Suprapubic skin (tissue), 4 donors: ENCODE data around the gene GNAZ. TPM values are rescaled to one million over a fixed set of nuclear protein-coding genes. Genes with fewer than 3 reads are reported as not detected.
A peak's percentile ranks its signal among the peaks of the same experiment; 100 is the strongest.
"Not testable (repeated sequence)": the region's sequence is repeated elsewhere in the genome, so short reads cannot be mapped to it uniquely, and the experiment has no call there.

ENCODE experiments used
- DNase-seq, 2 donors: peaks; one replicate each; pipeline ENCODE4 v3.0.0-alpha.2; 2019; ENCODE audit warnings: low spot score in 2 of 2
- H3K27ac ChIP-seq: fragments of 200-600 bp; sonication (generic); one replicate; pipeline ENCODE4 v1.5.1; 2019
- H3K27me3 ChIP-seq: fragments of 200-600 bp; sonication (generic); one replicate; pipeline ENCODE4 v1.5.1; 2019
- H3K36me3 ChIP-seq: fragments of 200-600 bp; sonication (generic); one replicate; pipeline ENCODE4 v1.5.1; 2019
- H3K4me1 ChIP-seq: fragments of 200-600 bp; sonication (generic); one replicate; pipeline ENCODE4 v1.5.1; 2019
- H3K4me3 ChIP-seq: fragments of 200-600 bp; sonication (generic); one replicate; pipeline ENCODE4 v1.5.1; 2019; ENCODE audit warnings: mild to moderate bottlenecking
- H3K9me3 ChIP-seq: fragments of 200-600 bp; sonication (generic); one replicate; pipeline ENCODE4 v1.5.1; 2019
- CTCF ChIP-seq, 2 donors: fragments of 200-600 bp in 1 of 2; fragments of 450-650 bp in 1 of 2; sonication (generic) in 1 of 2; IDR thresholded peaks; one replicate each; pipeline ENCODE4 v1.5.1; 2016 to 2019; ENCODE audit warnings: antibody characterized with exemption in 2 of 2, mild to moderate bottlenecking in 1 of 2, moderate library complexity in 1 of 2
- EP300 ChIP-seq: sonication (generic); formaldehyde crosslinking; IDR thresholded peaks from one replicate; pipeline ENCODE4 v1.6.1; 2017; ENCODE audit warnings: antibody characterized with exemption
- POLR2A ChIP-seq, 2 donors: fragments of 450-650 bp; IDR thresholded peaks; one replicate each; pipeline ENCODE4 v1.6.1; 2017; ENCODE audit warnings: antibody characterized with exemption in 2 of 2, mild to moderate bottlenecking in 2 of 2, moderate library complexity in 2 of 2
- POLR2AphosphoS5 ChIP-seq, 3 donors: sonication (generic); formaldehyde crosslinking; IDR thresholded peaks; one replicate each; pipeline ENCODE4 v1.6.1; 2017; ENCODE audit warnings: antibody characterized with exemption in 3 of 3
- WGBS: methylation state at CpG from one replicate; pipeline ENCODE4 v1.1.5; 2018; 5-methylcytosine and 5-hydroxymethylcytosine counted together
- total RNA-seq, 4 donors: library from RNA; depleted of rRNA; stranded (reverse); fragments of >200 nt; gene quantifications; one replicate each; pipeline ENCODE4 v1.1.0, GENCODE V29; 2016

The GNAZ gene
- total RNA-seq, 4 donors from 2014 or later, result 2.1 to 5.8 (median 3.0) TPM

GRCh38 chr22:23045461-23045860 lies 24.9 kb upstream of the GNAZ start:
- Histone ChIP-seq H3K27me3 (peaks cover 9% of the 10 kb centered on the region), H3K27ac (no peak overlapping the region), H3K9me3 (no peaks in the 10 kb centered on the region), H3K36me3 (no peaks in the 10 kb centered on the region), H3K4me3 (no peak overlapping the region), H3K4me1 (no peaks in the 10 kb centered on the region)
- TF ChIP-seq EP300, result no peak
- no peak for TF ChIP-seq CTCF (IDR thresholded peaks at IDR 0.05)
- no peak for TF ChIP-seq POLR2AphosphoS5 (IDR thresholded peaks at IDR 0.05)
- TF ChIP-seq POLR2A (IDR thresholded peaks at IDR 0.05), result no peak
- no peak for DNase-seq
- WGBS, result 40% methylated on average over 2 of the region's 2 CpGs

GRCh38 chr22:23047265-23047664 lies 23.1 kb upstream of the GNAZ start:
- no peak for TF ChIP-seq POLR2A (IDR thresholded peaks at IDR 0.05)
- TF ChIP-seq POLR2AphosphoS5 (IDR thresholded peaks at IDR 0.05), result no peak
- H3K27me3 ChIP-seq, result peaks cover 9% of the 10 kb centered on the region
- DNase-seq, result no peak
- H3K4me1 ChIP-seq, result no peaks in the 10 kb centered on the region
- no peak overlapping the region for H3K27ac ChIP-seq
- no peaks in the 10 kb centered on the region for H3K9me3 ChIP-seq
- WGBS, result 94% methylated on average over 7 of the region's 8 CpGs
- no peaks in the 10 kb centered on the region for H3K36me3 ChIP-seq
- no peak overlapping the region for H3K4me3 ChIP-seq

GRCh38 chr22:23047742-23048141 lies 22.6 kb upstream of the GNAZ start:
- Histone ChIP-seq H3K9me3 (no peaks in the 10 kb centered on the region), H3K36me3 (no peaks in the 10 kb centered on the region), H3K27me3 (peaks cover 9% of the 10 kb centered on the region), H3K4me3 (no peak overlapping the region), H3K27ac (no peak overlapping the region), H3K4me1 (no peaks in the 10 kb centered on the region)
- WGBS, result 84% methylated on average over 5 of the region's 6 CpGs
- TF ChIP-seq CTCF (IDR thresholded peaks at IDR 0.05) (no peak), EP300 (no peak), POLR2A (IDR thresholded peaks at IDR 0.05) (no peak), POLR2AphosphoS5 (IDR thresholded peaks at IDR 0.05) (no peak)
- DNase-seq, result no peak

GRCh38 chr22:23050546-23050945 lies 19.8 kb upstream of the GNAZ start:
- DNase-seq, H3K4me3 ChIP-seq, H3K9me3 ChIP-seq, H3K36me3 ChIP-seq, H3K27ac ChIP-seq, H3K4me1 ChIP-seq: not testable (repeated sequence)
- 90% methylated on average over 1 of the region's 1 CpG for WGBS
- H3K27me3 ChIP-seq, result peaks cover 14% of the 10 kb centered on the region

GRCh38 chr22:23053051-23053707 lies 17.1 kb upstream of the GNAZ start:
- peak in 1 of 2 donors; percentile 54 for DNase-seq
- Histone ChIP-seq H3K27me3 (peaks cover 5% of the 10 kb centered on the region), H3K4me3 (no peak overlapping the region), H3K4me1 (no peaks in the 10 kb centered on the region), H3K27ac (no peak overlapping the region), H3K36me3 (no peaks in the 10 kb centered on the region), H3K9me3 (no peaks in the 10 kb centered on the region)
- TF ChIP-seq POLR2A (IDR thresholded peaks at IDR 0.05) (no peak), CTCF (IDR thresholded peaks at IDR 0.05) (no peak), EP300 (no peak), POLR2AphosphoS5 (IDR thresholded peaks at IDR 0.05) (no peak)
- 39% methylated on average over 5 of the region's 5 CpGs for WGBS

GRCh38 chr22:23053912-23054530 lies 16.3 kb upstream of the GNAZ start:
- no peak overlapping the region for H3K27ac ChIP-seq
- DNase-seq, result peak in 1 of 2 donors; percentile 38
- no peaks in the 10 kb centered on the region for H3K4me1 ChIP-seq
- 92% methylated on average over 8 of the region's 8 CpGs for WGBS
- no peak for TF ChIP-seq EP300
- TF ChIP-seq CTCF (IDR thresholded peaks at IDR 0.05), result no peak
- TF ChIP-seq POLR2A (IDR thresholded peaks at IDR 0.05), result no peak
- no peak for TF ChIP-seq POLR2AphosphoS5 (IDR thresholded peaks at IDR 0.05)
- H3K36me3 ChIP-seq, result no peaks in the 10 kb centered on the region
- H3K4me3 ChIP-seq, result no peak overlapping the region
- peaks cover 5% of the 10 kb centered on the region for H3K27me3 ChIP-seq
- H3K9me3 ChIP-seq, result no peaks in the 10 kb centered on the region
